Stimulated activated CD4-positive, alpha-beta T cell treated with anti-CD3 and anti-CD28 coated beads, Interleukin-15, amount 100 ng/mL, for 48 hours (primary cell): ENCODE measurements around the gene TVP23C.

ENCODE experiments used
- DNase-seq, 2 donors: peaks; one replicate each; pipeline ENCODE4 v3.0.0-alpha.2; 2020; ENCODE audit warnings: low read depth in 2 of 2

TVP23C gene

DNA sequence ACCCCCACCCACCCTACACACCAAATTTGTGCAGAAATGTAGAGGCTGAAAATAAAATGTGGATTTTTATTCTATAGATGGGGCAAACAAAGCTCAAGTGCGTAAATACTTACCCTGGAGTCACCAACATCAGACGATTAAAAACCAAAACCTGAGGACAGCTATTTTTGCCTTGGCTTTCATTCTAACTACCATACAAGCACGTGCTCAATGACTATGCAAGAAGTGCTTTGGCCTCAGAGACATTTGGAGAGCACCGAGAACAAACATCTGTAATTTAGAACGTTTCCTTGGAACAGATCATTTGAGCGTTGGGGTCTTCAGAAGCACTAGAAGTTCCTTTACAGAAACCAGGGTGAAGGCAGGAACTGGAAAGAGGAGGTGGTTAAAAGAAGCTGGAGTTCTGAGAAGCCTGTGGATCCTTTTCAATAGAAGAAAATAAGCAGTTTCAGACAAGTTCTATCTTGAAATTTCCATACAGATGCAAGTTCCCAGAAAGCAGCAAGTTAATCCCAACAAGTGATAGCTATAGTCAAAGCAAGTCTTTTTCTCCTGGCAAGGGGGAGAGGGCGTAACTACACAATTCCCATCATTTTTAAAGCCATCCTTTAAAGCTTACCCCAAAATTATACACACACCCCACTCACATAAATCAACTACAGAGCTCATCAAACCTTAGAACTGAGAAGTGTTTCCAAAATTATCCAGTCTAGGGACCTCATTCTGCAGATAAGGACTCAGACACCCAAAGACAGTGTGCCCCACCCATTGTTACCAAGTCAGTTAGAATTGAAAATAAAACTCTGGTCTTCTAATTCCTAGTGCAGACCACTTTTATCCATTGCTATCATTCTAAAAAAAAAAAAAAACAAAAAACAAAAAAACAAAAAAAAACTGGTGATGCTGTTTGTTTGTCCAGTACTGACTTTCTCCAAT, 66.3 kb downstream of the TVP23C start:
- no peak for DNase-seq

DNA sequence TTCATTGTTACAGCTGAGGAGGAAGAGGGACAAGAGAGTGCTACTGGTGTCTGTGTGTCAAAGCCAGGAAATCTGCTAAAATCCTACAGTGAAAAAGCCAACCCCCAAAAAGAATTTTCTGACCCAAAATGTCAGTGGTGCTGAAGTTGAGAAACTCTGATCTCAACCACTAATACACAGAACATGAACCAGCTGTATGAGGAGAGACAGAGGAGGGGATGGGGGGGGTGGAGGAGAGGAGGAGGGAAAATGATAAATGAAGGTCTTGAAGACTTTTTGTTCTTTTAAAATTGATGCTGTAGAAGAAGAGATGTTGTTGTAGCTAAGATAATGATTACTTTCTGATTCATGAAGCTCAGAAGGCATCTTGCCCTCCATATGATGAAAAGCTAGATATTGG, 68.5 kb downstream of the TVP23C start:
- no peak for DNase-seq

DNA sequence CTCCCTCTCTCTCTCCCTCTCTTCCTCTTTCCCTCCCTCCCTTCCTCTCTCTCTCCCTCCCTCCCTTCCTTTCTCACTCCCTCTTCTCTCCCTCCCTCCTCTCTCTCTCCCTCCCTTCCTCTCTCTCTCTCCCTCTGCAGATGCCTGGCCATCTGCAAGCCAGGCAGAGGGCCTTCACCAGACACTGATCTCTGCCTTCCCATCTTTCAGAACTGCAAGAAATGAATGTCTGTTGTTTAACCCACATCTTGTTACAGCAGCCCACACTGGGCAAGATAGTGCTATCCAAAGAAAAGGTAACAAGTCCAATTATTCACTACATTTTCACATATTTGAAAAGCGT, 69.6 kb downstream of the TVP23C start:
- no peak for DNase-seq

DNA sequence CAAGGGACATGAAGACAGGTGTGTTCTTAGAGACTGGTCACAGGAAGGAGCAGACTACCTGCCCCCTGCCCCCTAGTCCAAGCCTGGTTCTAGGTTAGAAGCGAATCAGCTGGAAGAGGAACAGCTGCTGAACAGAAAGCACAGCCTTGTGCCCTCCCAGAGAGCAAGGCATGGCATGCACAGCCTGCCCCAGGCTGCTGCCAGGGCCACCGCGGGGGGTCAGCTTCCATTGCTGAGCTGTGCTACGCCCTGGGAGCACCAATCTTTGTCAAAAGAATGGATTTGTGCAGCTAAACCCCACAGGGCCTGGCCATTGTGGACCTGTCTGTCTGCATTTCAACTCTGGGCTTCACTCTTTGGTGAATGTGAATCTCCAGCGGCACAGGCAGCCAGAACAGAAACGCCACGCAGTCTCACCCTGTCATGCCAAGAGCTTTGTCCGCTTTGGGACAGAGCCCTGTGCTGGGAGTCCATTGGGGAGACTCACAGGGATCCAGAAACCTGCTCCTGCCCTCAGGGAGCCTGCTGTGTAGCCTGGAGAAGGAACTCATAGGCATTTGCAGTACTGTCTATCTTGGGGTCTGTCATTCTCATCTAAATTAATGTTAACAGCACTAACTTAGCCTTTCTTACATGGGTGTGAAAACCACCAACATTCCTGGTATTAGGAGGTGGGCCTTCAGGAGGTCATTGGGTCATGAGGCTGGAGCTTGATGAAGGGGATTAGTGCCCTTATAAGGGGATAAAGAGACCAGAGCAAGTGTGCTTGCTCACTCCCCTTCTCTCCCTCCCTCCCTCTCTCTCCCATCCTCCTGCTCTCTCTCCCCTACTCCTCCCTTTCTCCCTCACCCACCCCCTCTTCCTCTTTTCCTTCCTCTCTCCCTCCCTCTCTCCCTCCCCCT, 70.2 kb downstream of the TVP23C start:
- no peak for DNase-seq

DNA sequence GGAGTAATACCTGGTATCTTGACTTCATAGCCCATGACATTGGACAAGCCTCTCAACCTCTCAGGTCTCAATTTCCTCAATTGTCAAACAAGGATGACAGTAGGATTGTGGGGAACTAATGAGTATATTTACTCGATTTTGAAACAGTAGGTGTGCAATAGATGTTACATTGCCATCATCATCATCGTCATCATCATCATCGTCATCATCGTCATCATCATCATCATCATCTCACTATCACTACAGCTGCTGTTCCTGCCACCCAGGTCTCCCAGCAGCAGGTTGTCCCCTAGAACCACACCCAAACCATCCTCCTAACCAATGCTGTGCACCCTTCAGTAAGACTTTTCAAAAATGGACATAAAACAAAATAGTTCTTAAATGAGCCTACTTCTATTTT, 71.1 kb downstream of the TVP23C start:
- DNase-seq = no peak

DNA sequence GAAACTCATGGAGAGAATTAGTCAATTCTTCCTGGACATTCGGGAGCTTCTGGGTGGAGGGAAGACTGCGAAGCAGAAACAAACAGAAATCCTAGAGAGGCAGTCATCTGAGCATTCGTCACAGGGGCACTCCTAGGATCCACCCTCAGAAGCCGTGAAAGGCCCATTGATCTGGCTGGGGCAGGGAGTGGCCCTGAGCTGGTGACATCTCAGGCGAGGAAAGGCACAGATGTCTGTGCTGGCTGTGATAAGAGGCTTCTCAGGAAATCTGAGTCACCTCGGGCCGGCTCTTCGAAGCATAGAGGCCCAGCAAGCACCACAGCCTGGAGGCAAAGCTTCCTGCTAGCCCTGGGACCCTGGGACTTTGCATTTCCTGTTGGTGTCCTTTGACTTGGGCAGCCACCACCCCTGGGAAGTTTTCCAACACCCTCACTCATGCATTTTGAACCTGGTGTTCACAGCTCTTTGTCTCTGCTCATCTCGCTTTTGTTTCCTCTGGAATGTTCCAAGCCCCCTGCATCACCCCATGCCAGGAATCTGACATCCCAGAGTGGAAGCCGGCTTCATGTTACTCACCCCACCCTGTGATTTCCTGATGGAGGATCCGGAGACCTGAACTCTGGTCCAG, 72.5 kb downstream of the TVP23C start:
- DNase-seq = peak; percentile 16 to 44

DNA sequence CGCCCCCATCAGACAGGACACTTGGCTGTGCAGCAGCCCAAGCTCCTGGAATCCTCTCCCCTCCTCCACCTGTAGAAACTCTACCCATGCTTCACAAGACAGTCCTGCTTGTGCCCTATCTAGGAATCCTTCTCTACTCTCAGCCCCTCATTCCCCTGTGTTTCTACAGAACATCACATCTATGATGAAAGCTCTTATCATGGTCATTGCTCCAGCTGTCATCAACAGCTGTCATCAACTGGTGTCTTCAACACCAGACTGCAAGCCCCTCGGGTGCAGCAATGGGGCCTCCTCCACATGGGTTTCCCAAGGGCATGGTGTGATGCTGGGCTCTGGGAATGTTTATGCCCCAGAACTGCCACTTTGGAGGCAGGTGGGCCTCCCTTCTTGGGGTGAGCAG, 74.7 kb downstream of the TVP23C start:
- no peak for DNase-seq

DNA sequence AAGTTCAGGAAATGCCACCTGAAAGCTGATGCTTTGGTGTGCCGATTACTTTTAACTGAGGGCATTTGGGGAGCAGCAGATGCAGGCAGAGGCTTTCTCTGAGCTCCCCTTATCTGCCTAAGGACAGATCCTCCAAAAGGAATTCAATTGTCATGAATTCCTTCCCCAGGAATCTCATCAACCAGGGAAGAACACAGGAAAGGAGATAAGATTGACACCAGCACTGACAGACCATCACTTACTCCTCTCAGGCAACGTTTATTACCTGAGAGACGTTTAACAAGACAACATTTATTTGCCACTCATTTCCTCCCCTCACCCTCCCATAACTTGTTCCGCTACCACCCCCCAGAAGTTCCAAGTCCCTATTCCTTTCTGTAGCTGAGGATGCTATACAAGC, 78.2 kb downstream of the TVP23C start:
- DNase-seq = no peak

DNA sequence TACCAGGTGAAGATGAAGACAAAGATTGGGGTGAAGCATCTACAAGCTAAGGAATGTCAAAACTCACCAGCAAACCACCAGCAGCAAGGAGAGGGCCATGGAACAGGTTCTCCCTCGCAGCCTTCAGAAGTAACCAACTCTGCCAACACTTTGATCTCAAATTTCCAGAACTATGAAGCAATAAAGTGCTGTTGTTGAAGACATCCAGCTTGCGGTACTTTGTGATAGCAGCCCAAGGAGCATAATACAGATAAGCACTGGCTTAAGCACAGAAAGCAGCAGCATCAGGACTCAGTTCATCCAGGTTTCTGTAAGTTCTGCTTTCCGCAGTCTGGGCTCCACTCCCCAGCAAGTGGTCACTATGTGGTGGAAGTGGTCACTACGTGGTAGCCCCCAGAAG, 79.9 kb downstream of the TVP23C start:
- no peak for DNase-seq

DNA sequence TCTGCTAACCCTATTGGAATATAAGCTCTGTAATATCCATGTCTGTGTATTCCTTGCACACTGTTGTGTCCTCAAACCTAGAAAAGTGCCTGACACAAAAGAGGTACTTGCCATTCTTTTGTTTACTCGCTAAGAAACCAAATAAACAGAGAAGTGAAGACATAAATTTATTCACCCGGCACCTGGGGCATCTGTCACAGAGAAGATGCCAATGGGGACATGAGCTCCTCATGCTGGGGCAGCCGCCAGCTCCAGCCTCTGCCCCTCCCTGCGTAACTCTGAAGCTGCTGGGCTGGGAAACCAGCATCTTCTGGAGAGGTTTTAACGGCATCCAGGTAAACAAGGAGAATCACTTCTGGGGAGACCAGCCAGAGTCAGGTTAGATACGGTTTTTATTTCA, 80.8 kb downstream of the TVP23C start:
- DNase-seq = no peak

DNA sequence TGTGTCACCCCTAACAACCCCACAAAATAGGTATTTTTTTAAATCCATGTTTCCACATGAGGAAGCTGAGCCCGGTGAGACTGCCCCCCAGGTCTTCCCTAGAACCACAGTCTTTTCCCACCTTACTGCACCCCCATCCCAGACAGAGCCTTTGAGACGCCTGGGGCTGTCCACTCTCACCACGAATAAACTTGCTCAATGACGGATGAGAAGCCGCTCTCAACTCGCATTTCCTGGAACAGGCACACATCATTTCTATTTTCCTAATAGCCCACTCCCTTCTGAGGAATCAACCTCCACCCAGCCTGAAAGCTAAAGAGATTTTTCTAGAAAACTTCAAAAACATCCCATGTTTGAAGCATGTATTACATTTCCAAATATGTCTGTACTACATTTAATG, 81.8 kb downstream of the TVP23C start:
- DNase-seq = no peak

DNA sequence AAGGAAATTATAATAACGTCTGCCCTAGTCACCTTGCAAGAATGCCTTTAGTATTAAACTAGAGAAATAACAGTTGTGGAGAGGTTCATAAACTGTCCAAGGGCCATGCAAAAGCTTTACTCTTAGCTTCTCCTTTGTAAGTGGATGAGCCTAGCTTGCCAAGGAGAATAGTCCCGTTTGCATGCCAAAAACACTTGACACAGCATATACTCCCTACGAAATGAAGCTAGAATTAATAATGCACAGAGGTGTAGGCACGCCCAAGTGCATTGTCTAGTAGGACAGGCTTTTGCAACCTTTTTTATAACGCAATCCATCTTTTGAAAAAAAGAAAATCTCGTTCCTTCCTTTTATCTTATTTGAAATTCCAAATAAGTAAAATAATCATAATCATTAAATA, 83.1 kb downstream of the TVP23C start:
- no peak for DNase-seq

DNA sequence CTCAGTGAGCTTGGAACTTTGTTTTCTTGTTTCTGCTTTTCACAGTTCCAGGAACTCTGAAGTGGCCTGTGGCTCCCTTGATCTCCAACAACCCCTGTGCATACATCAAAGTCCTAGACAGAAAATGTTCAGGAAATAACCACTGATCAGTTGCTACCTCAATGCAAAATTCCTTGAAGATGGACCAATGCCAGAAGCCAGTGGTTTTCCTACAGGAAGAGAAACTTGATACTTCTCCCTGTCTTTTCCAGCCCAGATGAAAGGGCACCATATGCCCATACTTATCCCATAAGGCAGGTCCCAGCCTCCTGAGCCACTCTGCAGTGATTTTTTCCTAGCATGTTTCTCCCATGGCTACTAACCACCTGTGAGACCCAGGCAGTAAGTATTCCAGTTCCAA, 83.6 kb downstream of the TVP23C start:
- DNase-seq = no peak

DNA sequence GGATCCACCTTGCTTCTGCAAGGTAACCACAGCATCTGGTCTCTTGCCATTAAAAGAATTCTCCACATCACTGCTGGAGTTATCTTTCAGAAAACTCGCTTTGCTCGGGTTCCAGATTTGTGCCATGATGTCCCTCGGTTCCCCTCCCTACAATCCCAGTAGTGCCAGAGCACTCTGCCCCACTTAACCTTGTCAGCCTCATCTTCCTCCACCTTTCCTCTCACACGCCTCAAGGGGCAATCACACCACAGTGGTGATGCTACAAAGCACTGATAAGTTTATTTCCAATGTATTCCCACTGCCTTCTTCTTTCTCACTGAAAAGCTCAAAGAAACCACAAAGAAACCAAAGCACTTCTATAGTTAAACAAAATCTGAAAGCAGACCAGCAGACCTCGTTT, 84.4 kb downstream of the TVP23C start:
- no peak for DNase-seq

DNA sequence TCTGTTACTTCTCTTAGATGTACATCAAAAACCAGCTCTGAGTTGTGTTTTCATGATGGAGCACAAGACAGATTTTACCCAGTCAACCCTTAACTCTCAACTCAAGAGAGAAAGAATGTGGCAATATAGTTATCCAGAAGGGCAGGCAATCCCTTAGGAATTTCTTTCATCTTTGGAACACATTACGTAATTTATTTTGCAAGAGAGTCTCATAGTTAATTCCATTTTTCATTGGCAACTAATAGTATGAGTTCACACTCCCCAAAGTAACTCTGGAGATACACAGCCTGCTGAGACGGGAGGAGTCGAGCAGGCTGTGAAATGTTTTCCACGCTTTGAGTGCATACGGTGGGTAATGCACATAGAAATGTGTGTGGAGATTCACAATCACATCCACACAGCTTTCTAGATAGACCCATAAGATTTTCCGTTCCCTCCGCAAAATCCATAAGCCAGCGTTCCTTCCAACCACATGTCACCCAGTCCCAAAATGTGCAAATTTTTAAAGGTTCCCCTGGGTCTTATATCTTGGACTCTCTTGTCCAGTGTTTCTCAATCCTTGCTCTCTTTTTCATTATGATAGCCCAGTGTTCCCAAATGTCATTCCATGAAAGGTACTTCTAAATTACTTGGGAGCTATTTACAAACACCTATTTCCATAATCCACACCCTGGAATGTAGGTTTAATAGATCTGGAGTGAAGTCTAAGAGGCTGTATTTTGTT, 87.5 kb downstream of the TVP23C start:
- DNase-seq = no peak

DNA sequence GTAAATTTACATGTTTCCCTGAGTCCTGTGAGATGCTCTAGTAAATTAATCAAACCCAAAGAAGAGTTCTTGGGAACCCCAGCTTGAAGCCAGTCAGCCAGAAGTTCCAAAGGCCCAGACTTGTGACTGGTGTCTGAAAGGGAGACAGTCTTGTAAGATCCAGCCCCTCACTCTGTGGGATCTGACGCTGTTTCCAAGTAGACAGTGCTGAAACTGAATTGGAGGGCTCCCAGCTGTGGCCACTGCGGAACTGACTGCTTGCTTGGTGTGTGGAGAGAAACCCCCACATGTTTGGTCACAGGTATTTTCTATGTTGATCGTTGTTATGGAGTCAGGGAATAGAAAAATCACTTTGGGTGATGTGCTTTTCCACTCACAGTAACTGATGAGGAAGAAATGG, 90.4 kb downstream of the TVP23C start:
- no peak for DNase-seq

DNA sequence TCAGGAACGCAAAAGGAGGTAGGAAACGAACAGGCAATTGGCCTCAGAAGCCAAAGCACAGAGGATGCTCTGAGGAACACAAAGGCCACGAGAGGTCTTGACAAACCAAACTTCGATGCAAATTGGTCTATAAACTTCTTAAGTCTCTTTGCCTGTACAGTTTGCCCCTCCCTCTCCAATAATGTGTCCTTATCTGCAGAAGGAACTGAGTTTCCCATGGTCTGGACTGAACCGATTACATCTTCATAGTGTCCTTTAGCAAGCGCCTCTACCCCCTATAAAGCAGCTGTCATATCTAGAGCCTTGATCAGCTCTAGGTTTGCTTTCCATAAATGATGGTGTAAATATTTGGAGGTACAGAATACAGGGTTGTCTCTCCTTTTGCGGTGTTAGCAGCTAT, 92.7 kb downstream of the TVP23C start:
- no peak for DNase-seq

DNA sequence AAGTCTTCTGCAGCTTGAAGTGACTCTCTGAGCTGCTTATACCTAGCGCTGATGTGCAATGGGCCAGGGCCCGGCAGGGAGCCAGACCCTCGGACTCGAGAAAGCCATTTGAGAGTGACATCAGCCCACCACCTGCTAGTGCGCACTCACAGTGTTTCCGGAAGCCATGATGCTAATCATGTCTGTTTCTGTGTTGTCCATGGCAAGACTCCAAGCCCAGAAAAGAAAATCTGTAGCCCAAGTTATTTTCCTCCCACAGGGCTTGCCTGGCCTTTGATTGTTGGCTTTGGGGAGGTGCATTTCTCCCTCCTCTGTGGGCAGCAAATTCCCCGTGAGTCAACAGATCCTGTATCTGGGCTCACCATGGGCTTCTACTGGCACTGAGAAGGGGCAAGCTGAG, 94.0 kb downstream of the TVP23C start:
- DNase-seq = no peak

DNA sequence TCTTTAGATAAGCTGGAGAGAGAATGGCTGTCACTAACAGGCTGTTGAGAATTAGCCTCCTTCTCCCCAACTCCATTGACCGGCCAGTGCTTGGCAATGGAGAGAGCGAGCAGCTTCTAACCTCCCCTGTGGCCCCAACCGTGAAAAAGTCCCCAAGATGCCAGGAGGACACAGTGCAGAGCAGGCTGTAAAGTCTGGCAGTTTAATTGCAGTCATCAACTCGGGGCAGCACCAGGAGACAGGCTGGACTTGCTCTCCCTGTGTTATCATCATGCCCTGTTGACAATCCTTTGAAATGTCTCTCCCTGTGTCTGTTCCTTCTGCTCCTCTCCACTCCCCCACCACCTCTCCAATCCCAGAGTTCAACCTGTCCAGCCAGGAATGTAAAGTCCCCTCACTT, 95.2 kb downstream of the TVP23C start:
- DNase-seq = no peak

DNA sequence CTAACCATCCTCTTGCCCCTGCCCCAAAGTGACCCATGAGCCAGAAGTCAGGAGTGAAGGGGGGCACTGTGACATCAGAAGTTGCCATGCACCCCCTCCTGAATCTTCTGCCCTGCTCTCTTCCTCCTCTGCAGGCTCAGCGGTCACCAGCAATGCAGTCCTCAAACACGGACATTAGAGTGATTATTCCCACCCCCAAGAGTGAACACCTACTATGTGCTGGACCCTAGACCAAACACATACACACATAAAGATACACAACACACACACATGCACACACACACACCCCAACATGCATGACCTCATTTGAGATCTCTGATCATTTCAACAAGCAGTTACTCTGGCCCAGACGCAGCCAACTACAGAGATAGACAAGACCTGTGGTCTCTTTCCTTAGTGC, 95.7 kb downstream of the TVP23C start, which contains the start of gene CDRT4:
TSS of gene CDRT4 (minus strand) at position 30 of the 400 bp plus-strand sequence. CDS start 27,383 bp downstream, outside the sequence.
- DNase-seq = no peak

DNA sequence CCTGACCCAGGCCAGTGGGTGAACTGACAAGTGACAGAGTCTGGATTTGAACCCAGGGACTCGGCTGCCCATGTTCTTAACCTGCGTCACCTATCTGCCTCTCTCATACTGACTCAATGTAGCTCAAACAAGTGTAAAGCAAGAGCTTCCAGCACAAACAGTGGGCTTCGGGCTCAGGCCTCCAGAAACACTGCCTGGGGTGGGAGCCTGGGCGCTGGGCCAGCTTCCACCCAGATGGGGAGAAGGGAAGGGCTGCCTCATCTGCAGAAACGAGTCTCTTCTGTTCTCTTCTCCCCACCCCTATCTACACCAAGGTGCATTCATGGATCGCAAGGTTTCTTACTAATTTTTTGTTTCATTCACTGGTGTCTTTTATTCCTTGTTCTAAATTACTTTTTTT, 97.2 kb downstream of the TVP23C start:
- no peak for DNase-seq
